ENCODE results near the gene DCXR.

DCXR gene

GRCh38 chr17:82008941-82009405 lies 28.5 kb downstream of the DCXR start:
- no peak for DNase-seq

DNA sequence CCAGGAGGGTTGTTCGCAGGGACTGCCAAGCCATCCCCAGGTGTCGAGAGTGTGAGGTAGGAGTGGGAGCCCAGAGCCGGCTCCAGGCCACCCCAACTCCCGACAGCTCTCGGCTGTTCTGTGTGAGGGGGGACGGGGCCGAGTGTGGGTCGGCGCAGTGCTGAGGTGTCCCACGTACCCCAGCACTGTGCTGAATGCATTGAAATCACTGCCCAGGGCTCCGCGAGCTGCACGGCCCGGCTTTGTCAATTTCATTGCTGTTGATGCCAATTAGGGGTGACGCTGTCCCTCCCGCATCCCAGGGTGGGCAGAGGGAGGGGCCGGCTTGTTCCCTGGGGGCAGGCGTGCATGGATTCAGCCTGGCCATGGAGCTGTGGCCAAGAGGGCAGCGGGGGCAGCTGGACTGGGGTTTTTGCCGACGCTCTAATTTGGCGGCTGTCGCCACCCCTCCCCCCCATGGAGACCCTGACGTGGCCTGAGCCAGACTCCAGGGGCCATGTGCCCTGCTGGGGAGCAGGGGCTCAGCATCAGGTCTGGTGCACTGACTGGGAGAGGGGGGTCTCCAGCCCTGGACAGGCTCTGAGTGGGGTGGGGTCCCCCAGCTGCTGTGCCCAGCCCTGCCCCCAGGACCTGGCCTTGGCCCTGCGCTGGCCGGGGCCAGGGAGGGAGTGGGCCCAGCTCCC lies 29.1 kb downstream of the DCXR start:
- DNase-seq = no peak

GRCh38 chr17:82007495-82008257 lies 29.8 kb downstream of the DCXR start:
- no peak for DNase-seq

DNA sequence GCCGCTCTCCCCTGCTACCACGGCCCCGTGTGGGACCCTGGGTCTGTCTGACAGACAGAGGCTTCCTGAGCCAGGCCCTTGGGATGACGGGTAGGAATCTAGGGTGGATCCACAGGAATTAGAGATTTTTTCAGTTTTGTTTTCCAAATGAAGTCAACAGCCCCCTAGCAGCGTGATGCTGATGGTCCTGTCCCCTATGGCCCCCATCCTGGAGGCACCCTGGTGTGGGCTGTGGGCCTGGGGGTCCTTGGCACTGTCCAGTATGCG lies 30.3 kb downstream of the DCXR start:
- no peak for DNase-seq

GRCh38 chr17:82006468-82007227 lies 30.8 kb downstream of the DCXR start:
- no peak for DNase-seq

- no peak for DNase-seq
These were observed 31.7 kb downstream of the DCXR start for GRCh38 chr17:82005701-82006348.

- no peak for DNase-seq
These were observed 32.7 kb downstream of the DCXR start for GRCh38 chr17:82004517-82005455.

- DNase-seq = no peak
These were observed 33.8 kb downstream of the DCXR start for GRCh38 chr17:82003411-82004381.

GRCh38 chr17:82001571-82002056 lies 35.9 kb downstream of the DCXR start:
- DNase-seq = no peak

GRCh38 chr17:82000803-82001570 lies 36.5 kb downstream of the DCXR start:
- no peak for DNase-seq

- DNase-seq = no peak
These were observed 37.3 kb downstream of the DCXR start for GRCh38 chr17:81999976-82000802.

- no peak for DNase-seq
These were observed 37.9 kb downstream of the DCXR start for GRCh38 chr17:81999587-81999975.

DNA sequence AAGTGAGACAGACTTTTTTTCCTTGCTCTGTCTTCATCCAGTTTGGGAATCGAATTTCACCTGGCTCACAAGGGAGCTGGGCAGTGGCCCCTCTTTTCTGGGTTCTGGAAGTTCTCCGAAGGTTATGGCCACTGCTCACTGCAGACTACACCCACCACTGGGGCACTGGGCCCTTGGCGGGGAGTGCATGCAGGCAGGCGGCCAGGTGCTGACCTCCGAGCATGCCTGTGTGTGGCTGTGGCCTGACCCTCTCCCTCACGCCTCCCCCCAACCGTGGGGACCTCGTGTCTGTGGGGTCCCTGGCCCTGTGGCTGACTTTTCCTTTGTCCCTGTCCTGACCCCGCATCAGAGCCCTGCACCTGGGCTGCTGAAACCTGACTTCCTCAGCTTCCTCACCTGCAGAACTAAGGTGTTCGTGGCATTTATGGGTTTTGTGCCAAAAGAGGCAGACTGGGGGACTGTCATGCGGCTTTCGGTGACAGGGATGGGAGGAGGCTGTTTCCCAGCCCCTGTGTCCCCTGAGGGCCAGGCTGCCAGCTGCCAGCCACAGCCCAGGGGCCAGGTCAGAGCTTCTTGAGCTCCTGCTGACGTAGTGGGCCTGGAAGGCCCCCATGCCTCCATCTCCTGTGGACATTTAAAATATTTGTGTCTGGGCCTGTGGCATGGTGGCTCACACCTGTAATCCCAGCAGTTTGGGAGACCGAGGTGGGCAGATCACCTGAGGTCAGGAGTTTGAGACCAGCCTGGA lies 38.6 kb downstream of the DCXR start:
- DNase-seq = no peak

DNA sequence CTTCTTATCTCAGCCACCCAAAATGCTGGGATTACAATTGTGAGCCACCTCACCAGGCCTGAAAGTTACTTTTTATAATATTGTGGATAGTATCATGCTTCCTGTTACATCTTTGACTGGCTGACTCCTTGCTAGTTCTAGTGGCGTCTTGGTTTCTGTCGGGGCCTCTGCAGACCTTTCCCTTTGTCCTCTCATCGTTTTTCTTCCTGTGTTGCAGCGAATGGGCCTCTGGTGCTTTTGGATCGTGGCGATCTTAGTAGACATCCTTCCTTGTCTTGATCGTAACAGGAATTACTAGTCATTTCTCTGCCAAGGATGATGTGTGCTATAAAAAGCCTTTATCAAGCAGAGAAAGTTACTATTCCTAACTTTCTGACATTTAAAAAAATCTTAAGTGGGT lies 39.3 kb downstream of the DCXR start:
- no peak for DNase-seq

DNA sequence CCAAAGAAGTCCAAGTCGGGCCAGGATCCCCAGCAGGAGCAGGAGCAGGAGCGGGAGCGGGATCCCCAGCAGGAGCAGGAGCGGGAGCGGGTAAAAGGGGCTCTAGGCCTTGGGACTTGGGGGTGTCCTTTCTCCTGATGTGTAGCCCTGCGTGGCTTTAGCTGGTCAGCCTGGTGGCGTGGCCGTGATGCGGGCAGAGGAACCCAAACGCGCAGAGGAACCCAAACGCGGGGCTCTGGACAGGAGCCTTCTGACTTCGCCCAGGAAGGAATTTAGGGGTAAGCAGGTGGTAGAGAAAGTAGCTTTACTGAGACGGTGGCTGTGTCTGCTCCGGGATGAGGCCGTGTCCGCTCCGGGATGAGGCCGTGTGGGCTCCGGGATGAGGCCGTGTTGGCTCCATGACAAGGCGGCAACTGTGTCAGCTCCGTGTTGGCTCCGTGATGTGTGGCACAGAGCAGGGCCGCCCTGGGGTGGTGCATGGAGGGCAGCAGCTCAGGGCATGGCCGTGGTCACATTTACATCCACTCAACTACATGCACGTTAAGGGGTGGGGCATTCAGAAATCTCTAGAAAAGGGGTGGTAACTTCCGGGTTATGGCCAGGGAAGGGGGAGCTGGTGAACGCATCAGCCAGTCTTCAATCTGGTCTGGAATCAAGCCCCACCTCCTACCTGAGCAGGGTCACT lies 40.6 kb downstream of the DCXR start:
- DNase-seq = no peak

DNA sequence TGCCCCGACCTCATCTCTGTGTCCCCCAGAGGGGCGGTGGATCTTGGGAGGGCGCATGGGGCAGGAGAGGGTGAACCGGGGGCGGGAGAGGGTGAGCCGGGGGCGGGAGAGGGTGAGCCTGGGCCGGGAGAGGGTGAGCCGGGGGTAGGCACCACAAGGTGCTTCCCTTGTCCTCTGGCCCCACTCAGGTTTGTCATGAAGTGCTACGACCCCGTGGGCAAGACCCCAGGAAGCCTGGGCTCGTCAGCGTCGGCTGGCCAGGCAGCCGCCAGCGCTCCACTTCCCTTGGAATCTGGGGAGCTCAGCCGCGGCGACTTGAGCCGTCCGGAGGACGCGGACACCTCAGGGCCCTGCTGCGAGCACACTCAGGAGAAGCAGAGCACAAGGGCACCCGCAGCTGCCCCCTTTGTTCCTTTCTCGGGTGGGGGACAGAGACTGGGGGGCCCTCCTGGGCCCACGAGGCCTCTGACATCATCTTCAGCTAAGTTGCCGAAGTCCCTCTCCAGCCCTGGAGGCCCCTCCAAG lies 41.2 kb downstream of the DCXR start:
- no peak for DNase-seq

- no peak for DNase-seq
These were observed 41.9 kb downstream of the DCXR start for GRCh38 chr17:81995463-81996231.

Data from activated CD8-positive, alpha-beta memory T cell treated with anti-CD3 and anti-CD28 coated beads for 24 hours (primary cell).